G401 (cell line): ENCODE results near the gene AP1M1. TPM values are rescaled to one million over a fixed set of nuclear protein-coding genes. Genes with fewer than 3 reads are reported as not detected.
A peak's percentile ranks its signal among the peaks of the same experiment; 100 is the strongest.

ENCODE experiments used
- DNase-seq: peaks from one replicate; pipeline ENCODE4 v3.0.0-alpha.2; 2015; ENCODE audit warnings: low spot score
- in situ Hi-C: cut with HindIII; loops from 2 replicates; pipeline ENCODE4 v1.10.0; 2016; ENCODE audit warnings: low sequenced_read_pairs, mixed read lengths
- total RNA-seq: library from RNA; depleted of rRNA; stranded (reverse); fragments of >200 nt; shearing (Covaris generic); gene quantifications from 2 replicates; pipeline ENCODE4 v1.2.3, GENCODE V29; 2014

Gene AP1M1
- total RNA-seq, 1 experiment from 2014 or later, result 91.4 TPM

GRCh38 chr19:16205205-16206045 is 7.7 kb downstream of the AP1M1 start:
- DNase-seq, result no peak

GRCh38 chr19:16206046-16206605 is 8.4 kb downstream of the AP1M1 start:
- DNase-seq, result no peak
- in situ Hi-C loops, result no loop called here

More at GRCh38 chr19:16205205-16206045, 7.7 kb downstream of the AP1M1 start:
- in situ Hi-C loops, result no loop called here

GRCh38 chr19:16206637-16207036 is 8.9 kb downstream of the AP1M1 start:
- in situ Hi-C loops, result no loop called here
- no peak for DNase-seq

GRCh38 chr19:16207063-16207462 is 9.4 kb downstream of the AP1M1 start:
- in situ Hi-C loops, result no loop called here

GRCh38 chr19:16207490-16208025 is 9.8 kb downstream of the AP1M1 start:
- in situ Hi-C loops, result no loop called here
- no peak for DNase-seq

More at GRCh38 chr19:16207063-16207462, 9.4 kb downstream of the AP1M1 start:
- DNase-seq, result no peak

GRCh38 chr19:16208064-16208759 is 10.5 kb downstream of the AP1M1 start:
- DNase-seq, result no peak
- in situ Hi-C loops, result no loop called here

- DNase-seq, result no peak
- in situ Hi-C loops, result no loop called here
These were observed 11.3 kb downstream of the AP1M1 start for GRCh38 chr19:16208847-16209665.

GRCh38 chr19:16210168-16210567 is 12.5 kb downstream of the AP1M1 start:
- no peak for DNase-seq
- in situ Hi-C loops, result no loop called here

- DNase-seq, result no peak
- in situ Hi-C loops, result no loop called here
These were observed 15.4 kb downstream of the AP1M1 start for GRCh38 chr19:16213076-16213475.

- peak; percentile 74 for DNase-seq
- in situ Hi-C loops, result no loop called here
These were observed 19.3 kb downstream of the AP1M1 start for GRCh38 chr19:16216744-16217670.

GRCh38 chr19:16217716-16218451 is 20.2 kb downstream of the AP1M1 start:
- in situ Hi-C loops, result no loop called here
- DNase-seq, result peak; percentile 31

GRCh38 chr19:16218851-16219250 is 21.1 kb downstream of the AP1M1 start:
- in situ Hi-C loops, result no loop called here
- no peak for DNase-seq

GRCh38 chr19:16222806-16223205 is 25.1 kb downstream of the AP1M1 start:
- in situ Hi-C loops, result no loop called here
- DNase-seq, result no peak

GRCh38 chr19:16223746-16224145 is 26.0 kb downstream of the AP1M1 start:
- in situ Hi-C loops, result no loop called here
- DNase-seq, result no peak

GRCh38 chr19:16224293-16225045 is 26.8 kb downstream of the AP1M1 start:
- DNase-seq, result no peak
- in situ Hi-C loops, result loop anchor here (25.0 kb wide), 1 partner anchor 138 kb away; no protein-coding TSS in a partner anchor

GRCh38 chr19:16225279-16226183 is 27.8 kb downstream of the AP1M1 start:
- in situ Hi-C loops, result loop anchor here (25.0 kb wide), 1 partner anchor 137 kb away; no protein-coding TSS in a partner anchor
- no peak for DNase-seq
